ENCODE results near the gene OVCA2.

The OVCA2 gene

DNA sequence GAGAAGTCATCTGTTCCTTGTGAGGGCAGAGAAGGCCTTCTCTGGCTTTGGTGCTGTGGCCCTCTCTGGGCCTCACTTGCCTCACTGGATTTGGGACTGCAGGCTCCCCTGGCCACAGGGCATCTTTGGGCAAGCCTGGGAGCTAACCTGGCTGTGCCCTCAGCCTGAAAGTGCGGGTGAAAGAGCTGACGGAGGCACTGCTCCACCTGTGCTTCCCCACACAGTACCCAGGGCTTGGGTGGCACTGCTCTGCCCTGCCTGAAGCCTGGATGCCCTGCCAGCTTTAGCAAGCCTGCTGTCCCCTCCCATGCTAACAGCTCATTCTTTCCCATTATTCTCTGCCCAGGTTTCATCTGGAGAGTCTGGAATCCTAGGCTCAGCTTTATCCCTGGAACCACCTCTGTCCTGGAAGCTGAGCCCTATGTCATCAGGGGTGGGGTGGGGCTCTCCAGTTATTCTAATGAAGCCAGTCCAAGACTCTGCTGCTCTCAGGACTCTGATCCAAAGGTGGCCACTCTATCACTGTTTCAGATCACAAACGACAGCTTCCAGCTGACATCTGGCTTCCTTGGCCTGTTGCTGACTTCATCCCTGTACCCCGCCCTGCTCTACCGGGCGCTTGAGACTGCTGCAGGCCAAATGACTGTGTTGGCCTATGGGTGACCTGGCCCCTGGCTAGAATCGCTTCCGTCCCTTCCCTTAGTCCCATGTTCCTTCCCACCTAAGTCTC is 42.4 kb downstream of the OVCA2 start:
- H3K36me3 ChIP-seq (ENCODE audit: control insufficient read depth, insufficient read depth, low read length), result peaks cover 4% of the 10 kb centered on the region
- peak overlapping the region; percentile 62 for H3K27ac ChIP-seq (ENCODE audit: low read depth, low read length)
- H3K4me1 ChIP-seq (ENCODE audit: control insufficient read depth, insufficient read depth, low read length), result peaks cover 42% of the 10 kb centered on the region
- H3K9ac ChIP-seq (ENCODE audit: low read length), result no peak overlapping the region
- H3K27me3 ChIP-seq (ENCODE audit: control insufficient read depth, insufficient read depth, low read length), result no peaks in the 10 kb centered on the region
- peak overlapping the region; percentile 6 for H3K4me3 ChIP-seq (ENCODE audit: low read length)

DNA sequence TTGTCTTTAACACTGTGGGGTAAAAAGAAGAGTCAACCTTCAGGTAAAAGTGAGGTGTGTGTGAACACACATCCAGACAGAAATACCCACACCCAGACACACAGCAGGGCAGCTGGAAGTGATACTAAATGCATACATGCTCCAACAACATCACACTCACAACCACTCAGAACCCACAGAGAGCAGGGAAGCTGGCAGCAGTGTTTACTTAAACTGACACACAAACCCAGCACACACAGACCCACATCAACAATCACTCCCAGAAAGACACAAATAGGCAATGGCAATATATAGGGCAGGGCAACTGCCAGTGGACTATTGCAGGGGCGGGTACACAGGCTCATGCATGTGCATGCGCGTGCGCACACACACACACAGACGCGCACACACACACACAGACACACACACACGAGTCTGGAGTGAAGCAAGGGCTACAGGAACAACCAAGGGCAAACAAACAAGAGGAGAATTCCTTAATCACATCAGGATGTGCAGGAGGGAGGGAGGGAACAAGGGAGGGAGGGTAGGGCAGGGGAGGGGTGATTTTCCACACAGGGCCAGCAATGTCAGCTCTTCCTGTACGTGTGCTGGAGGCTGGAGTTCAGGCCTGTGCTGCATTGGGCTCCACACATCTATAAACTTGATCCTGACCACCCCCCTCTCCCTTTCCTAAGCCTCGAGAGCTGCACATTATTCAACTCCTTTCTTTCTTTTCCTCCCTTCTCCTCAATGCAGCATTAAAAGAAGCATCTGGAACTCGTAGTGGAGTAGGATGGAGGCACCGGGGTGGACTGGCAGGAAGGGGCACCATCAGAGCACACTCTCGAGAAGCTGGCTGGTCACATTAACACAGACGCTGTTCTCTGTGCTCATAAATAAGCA is 43.2 kb downstream of the OVCA2 start:
- Histone ChIP-seq H3K27ac (ENCODE audit: low read depth, low read length) (peak overlapping the region; percentile 62), H3K4me3 (ENCODE audit: low read length) (peak overlapping the region; percentile 6), H3K27me3 (ENCODE audit: control insufficient read depth, insufficient read depth, low read length) (no peaks in the 10 kb centered on the region), H3K9ac (ENCODE audit: low read length) (peak overlapping the region; percentile 16), H3K4me1 (ENCODE audit: control insufficient read depth, insufficient read depth, low read length) (peaks cover 47% of the 10 kb centered on the region), H3K36me3 (ENCODE audit: control insufficient read depth, insufficient read depth, low read length) (peaks cover 4% of the 10 kb centered on the region)

DNA sequence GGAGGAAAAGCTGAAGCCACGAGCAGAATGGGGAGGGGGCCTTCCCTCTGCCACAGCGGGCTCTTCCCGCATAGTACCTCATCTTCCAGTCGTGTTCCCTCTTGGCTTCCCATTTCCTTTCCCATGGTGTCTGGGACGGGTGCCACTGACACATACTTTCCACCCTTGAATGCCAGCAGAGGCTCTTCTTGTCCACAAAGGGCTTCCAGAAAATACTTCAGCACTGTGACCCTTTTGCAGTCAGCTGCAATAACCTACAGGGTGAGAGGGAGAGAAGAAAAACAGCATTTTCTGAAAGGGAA is 43.8 kb downstream of the OVCA2 start:
- no peak overlapping the region for H3K4me3 ChIP-seq (ENCODE audit: low read length)
- H3K4me1 ChIP-seq (ENCODE audit: control insufficient read depth, insufficient read depth, low read length), result peaks cover 47% of the 10 kb centered on the region
- H3K9ac ChIP-seq (ENCODE audit: low read length), result peak overlapping the region; percentile 16
- H3K36me3 ChIP-seq (ENCODE audit: control insufficient read depth, insufficient read depth, low read length), result peaks cover 4% of the 10 kb centered on the region
- peak overlapping the region; percentile 62 for H3K27ac ChIP-seq (ENCODE audit: low read depth, low read length)
- H3K27me3 ChIP-seq (ENCODE audit: control insufficient read depth, insufficient read depth, low read length), result no peaks in the 10 kb centered on the region

DNA sequence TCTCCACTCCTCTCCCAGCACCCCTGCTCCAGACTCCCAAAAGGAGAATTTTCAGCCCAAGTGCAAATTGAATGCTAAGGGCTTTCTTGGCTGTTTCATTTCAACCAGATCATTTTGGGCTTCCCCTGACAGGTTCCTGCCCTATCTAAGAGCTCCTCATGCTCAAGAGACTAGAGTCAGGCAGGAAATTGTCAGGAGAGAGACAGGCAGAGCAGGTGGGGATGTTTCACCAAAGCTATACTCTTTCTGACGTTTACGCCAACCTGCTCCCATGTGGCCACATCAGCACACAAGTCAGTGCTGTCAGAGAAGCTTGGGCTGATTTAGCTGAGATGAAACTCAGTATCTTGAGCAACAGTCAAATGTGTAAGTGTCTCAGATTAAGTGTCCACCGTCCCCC is 44.5 kb downstream of the OVCA2 start:
- no peaks in the 10 kb centered on the region for H3K27me3 ChIP-seq (ENCODE audit: control insufficient read depth, insufficient read depth, low read length)
- H3K9ac ChIP-seq (ENCODE audit: low read length), result no peak overlapping the region
- H3K4me3 ChIP-seq (ENCODE audit: low read length), result no peak overlapping the region
- peak overlapping the region; percentile 62 for H3K27ac ChIP-seq (ENCODE audit: low read depth, low read length)
- peaks cover 52% of the 10 kb centered on the region for H3K4me1 ChIP-seq (ENCODE audit: control insufficient read depth, insufficient read depth, low read length)
- no peaks in the 10 kb centered on the region for H3K36me3 ChIP-seq (ENCODE audit: control insufficient read depth, insufficient read depth, low read length)

- peak overlapping the region; percentile 15 for H3K27ac ChIP-seq (ENCODE audit: low read depth, low read length)
- H3K4me3 ChIP-seq (ENCODE audit: low read length), result no peak overlapping the region
- no peak overlapping the region for H3K9ac ChIP-seq (ENCODE audit: low read length)
- no peaks in the 10 kb centered on the region for H3K27me3 ChIP-seq (ENCODE audit: control insufficient read depth, insufficient read depth, low read length)
- H3K36me3 ChIP-seq (ENCODE audit: control insufficient read depth, insufficient read depth, low read length), result no peaks in the 10 kb centered on the region
- H3K4me1 ChIP-seq (ENCODE audit: control insufficient read depth, insufficient read depth, low read length), result peaks cover 50% of the 10 kb centered on the region
Measured at GRCh38 chr17:2087597-2088211, 45.9 kb downstream of the OVCA2 start.

DNA sequence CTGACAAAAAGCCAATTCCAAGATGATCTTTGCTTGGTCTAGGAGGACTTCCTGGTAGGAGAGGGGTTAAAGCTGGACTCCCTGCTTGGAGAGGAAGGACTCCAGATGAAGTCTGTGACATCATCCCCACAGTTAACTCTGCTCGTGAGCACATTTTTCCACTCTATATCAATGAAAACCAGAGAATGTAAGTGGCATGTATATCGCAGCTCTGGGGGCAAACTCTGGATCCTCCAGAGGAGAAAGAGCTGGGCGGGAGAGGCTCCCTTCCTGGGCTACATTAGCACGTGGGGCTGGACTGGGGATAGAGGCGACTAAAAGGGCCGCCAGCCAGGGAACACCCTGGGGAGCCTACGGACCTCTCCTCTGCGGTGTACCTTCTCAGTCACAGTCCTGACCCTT is 47.2 kb downstream of the OVCA2 start:
- peak overlapping the region; percentile 86 for H3K27ac ChIP-seq (ENCODE audit: low read depth, low read length)
- no peaks in the 10 kb centered on the region for H3K27me3 ChIP-seq (ENCODE audit: control insufficient read depth, insufficient read depth, low read length)
- peak overlapping the region; percentile 67 for H3K4me3 ChIP-seq (ENCODE audit: low read length)
- peaks cover 41% of the 10 kb centered on the region for H3K4me1 ChIP-seq (ENCODE audit: control insufficient read depth, insufficient read depth, low read length)
- no peak overlapping the region for H3K9ac ChIP-seq (ENCODE audit: low read length)
- no peaks in the 10 kb centered on the region for H3K36me3 ChIP-seq (ENCODE audit: control insufficient read depth, insufficient read depth, low read length)

DNA sequence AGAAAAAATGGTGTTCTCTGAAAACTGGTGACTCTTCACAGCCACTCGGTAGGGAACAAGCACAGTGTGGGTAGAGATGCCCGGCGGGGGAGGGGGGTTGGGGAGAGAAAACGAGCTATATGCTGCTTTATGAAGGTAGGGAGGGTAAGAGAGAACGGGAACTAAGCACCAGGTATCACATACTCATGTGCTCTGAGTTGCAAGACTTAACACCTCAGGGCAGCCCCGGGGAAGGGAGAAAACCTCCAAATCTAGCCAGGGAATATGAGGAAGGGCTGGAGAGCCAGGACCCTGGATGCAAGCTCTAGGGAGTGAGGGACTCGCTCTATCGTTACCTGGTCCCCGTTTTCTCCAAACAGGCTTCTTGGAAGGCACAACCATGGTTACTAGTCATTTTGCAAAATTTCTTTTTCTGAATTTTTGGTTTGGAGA is 48.4 kb downstream of the OVCA2 start:
- H3K4me1 ChIP-seq (ENCODE audit: control insufficient read depth, insufficient read depth, low read length), result peaks cover 35% of the 10 kb centered on the region
- peak overlapping the region; percentile 4 for H3K27ac ChIP-seq (ENCODE audit: low read depth, low read length)
- H3K27me3 ChIP-seq (ENCODE audit: control insufficient read depth, insufficient read depth, low read length), result no peaks in the 10 kb centered on the region
- H3K9ac ChIP-seq (ENCODE audit: low read length), result no peak overlapping the region
- H3K36me3 ChIP-seq (ENCODE audit: control insufficient read depth, insufficient read depth, low read length), result no peaks in the 10 kb centered on the region
- H3K4me3 ChIP-seq (ENCODE audit: low read length), result peak overlapping the region; percentile 67

GRCh38 chr17:2090804-2091534 is 49.1 kb downstream of the OVCA2 start:
- peaks cover 35% of the 10 kb centered on the region for H3K4me1 ChIP-seq (ENCODE audit: control insufficient read depth, insufficient read depth, low read length)
- H3K4me3 ChIP-seq (ENCODE audit: low read length), result no peak overlapping the region
- no peak overlapping the region for H3K9ac ChIP-seq (ENCODE audit: low read length)
- no peaks in the 10 kb centered on the region for H3K36me3 ChIP-seq (ENCODE audit: control insufficient read depth, insufficient read depth, low read length)
- peak overlapping the region; percentile 32 for H3K27ac ChIP-seq (ENCODE audit: low read depth, low read length)
- H3K27me3 ChIP-seq (ENCODE audit: control insufficient read depth, insufficient read depth, low read length), result no peaks in the 10 kb centered on the region

DNA sequence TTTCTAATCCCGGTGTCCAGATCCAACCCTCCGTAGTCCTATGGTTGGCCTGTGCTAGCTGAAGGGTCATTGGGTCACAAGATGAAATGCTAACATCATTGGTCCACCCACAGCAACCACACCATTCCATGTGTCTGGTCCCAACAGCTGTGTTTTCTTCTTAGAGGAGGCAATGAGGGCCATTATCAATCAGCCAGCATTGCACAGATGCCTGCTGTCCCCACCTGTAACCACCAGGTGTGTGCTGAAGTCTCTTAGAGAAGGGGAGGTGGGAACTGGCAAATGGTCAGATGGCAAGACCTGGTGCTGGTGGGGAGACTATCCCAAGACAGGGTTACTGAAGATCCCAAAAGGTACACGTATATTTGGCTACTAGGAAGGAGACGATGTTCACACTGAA is 50.4 kb downstream of the OVCA2 start:
- peaks cover 35% of the 10 kb centered on the region for H3K4me1 ChIP-seq (ENCODE audit: control insufficient read depth, insufficient read depth, low read length)
- no peak overlapping the region for H3K4me3 ChIP-seq (ENCODE audit: low read length)
- H3K27me3 ChIP-seq (ENCODE audit: control insufficient read depth, insufficient read depth, low read length), result no peaks in the 10 kb centered on the region
- no peaks in the 10 kb centered on the region for H3K36me3 ChIP-seq (ENCODE audit: control insufficient read depth, insufficient read depth, low read length)
- H3K9ac ChIP-seq (ENCODE audit: low read length), result no peak overlapping the region
- no peak overlapping the region for H3K27ac ChIP-seq (ENCODE audit: low read depth, low read length)
